ENCODE data around the gene RNFT1.
"Not testable (repeated sequence)": the region's sequence is repeated elsewhere in the genome, so short reads cannot be mapped to it uniquely, and the experiment has no call there.

The RNFT1 gene

GRCh38 chr17:59920637-59921036, 43.9 kb downstream of the RNFT1 start:
- DNase-seq: not testable (repeated sequence)

- no peak for DNase-seq
Measured at GRCh38 chr17:59916446-59916845, 48.1 kb downstream of the RNFT1 start.

- no peak for DNase-seq
Measured at GRCh38 chr17:59914274-59914854, 50.2 kb downstream of the RNFT1 start.

GRCh38 chr17:59907467-59907866, 57.1 kb downstream of the RNFT1 start:
- no peak for DNase-seq

- no peak for DNase-seq
Measured at GRCh38 chr17:59903455-59903854, 61.1 kb downstream of the RNFT1 start.
